SU-DHL-6 (cell line): Measurements from ENCODE around the gene SDHD.
"Not testable (repeated sequence)": the region's sequence is repeated elsewhere in the genome, so short reads cannot be mapped to it uniquely, and the experiment has no call there.

Source experiments
- CTCF ChIP-seq: fragments of 200-600 bp; sonication (generic); IDR thresholded peaks from one replicate; pipeline ENCODE4 v1.5.1; 2017; ENCODE audit warnings: antibody characterized with exemption, mild to moderate bottlenecking, low read length, moderate library complexity; ENCODE audit not compliant: insufficient read depth, poor library complexity, severe bottlenecking
- EZH2phosphoT487 ChIP-seq: fragments of 200-600 bp; sonication (generic), shearing (Covaris generic); conservative IDR thresholded peaks from 2 replicates; pipeline ENCODE4 v1.6.1; 2018; ENCODE audit warnings: mild to moderate bottlenecking, antibody characterized with exemption, low read length, moderate library complexity, mixed read lengths

DNA sequence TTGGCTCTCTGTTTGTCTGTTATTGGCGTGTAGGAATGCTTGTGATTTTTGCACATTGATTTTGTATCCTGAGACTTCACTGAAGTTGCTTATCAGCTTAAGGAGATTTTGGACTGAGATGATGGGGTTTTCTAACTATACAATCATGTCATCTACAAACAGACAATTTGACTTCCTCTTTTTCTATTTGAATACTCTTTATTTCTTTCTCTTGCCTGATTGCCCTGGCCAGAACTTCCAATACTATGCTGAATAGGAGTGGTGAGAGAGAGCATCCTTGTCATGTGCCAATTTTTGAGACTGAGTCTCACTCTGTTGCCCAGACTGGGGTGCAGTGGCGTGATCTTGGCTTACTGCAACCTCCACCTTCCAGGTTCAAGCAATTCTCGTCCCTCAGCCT is 38.4 kb upstream of the SDHD start:
- TF ChIP-seq CTCF, EZH2phosphoT487: not testable (repeated sequence)
